HTR-8/SVneo (cell line): ENCODE measurements around the gene PRAMEF27.
"Not testable (repeated sequence)": the region's sequence is repeated elsewhere in the genome, so short reads cannot be mapped to it uniquely, and the experiment has no call there.

Experiments
- DNase-seq: peaks from one replicate; pipeline ENCODE4 v3.0.0; 2011; ENCODE audit warnings: low spot score, mixed read lengths; ENCODE audit not compliant: insufficient read length
- FAIRE-seq: peaks from 2 replicates; lab custom pipeline; 2011; peaks lifted over from hg19 to GRCh38; lab: Jason Lieb, UNC

Gene PRAMEF27

GRCh38 chr1:13056475-13056874 lies at the start of gene PRAMEF27:
TSS of gene PRAMEF27 (minus strand) at chr1:13056575. CDS start at chr1:13053659, 2,916 bp downstream.
- FAIRE-seq, DNase-seq: not testable (repeated sequence)

GRCh38 chr1:13070474-13070873 lies 14.1 kb upstream of the PRAMEF27 start, which contains the start of gene PRAMEF25:
TSS of gene PRAMEF25 (plus strand) at chr1:13070774. CDS start at chr1:13073694, 2,920 bp downstream.
- not testable (repeated sequence) for FAIRE-seq, DNase-seq

GRCh38 chr1:13019846-13020245 lies 36.5 kb downstream of the PRAMEF27 start:
- not testable (repeated sequence) for FAIRE-seq, DNase-seq

- FAIRE-seq, DNase-seq: not testable (repeated sequence)
Observed at GRCh38 chr1:13011932-13012331, 44.4 kb downstream of the PRAMEF27 start.

GRCh38 chr1:13009348-13009747 lies 47.0 kb downstream of the PRAMEF27 start:
- DNase-seq, FAIRE-seq: not testable (repeated sequence)

- not testable (repeated sequence) for FAIRE-seq, DNase-seq
Observed at GRCh38 chr1:13005732-13006131, 50.6 kb downstream of the PRAMEF27 start.
